OCI-LY3 (cell line): ENCODE data around the gene ZFYVE21.

ENCODE experiments used
- H2AFZ ChIP-seq: fragments of 200-600, 300-600 bp; shearing (Covaris generic); 2 replicates; pipeline ENCODE4 v1.6.0; 2014; ENCODE audit warnings: antibody characterized with exemption, low read depth, low read length
- H3K27ac ChIP-seq: fragments of 200-600, 300-600 bp; sonication (generic); 2 replicates; pipeline ENCODE4 v1.5.1; 2014; ENCODE audit warnings: mild to moderate bottlenecking, low read length, moderate library complexity, mixed read lengths
- H3K27me3 ChIP-seq: fragments of 200-600, 300-600 bp; sonication (generic); 2 replicates; pipeline ENCODE4 v1.6.1; 2014; ENCODE audit warnings: low read depth, low read length, mixed read lengths
- H3K36me3 ChIP-seq: fragments of 200-600, 300-600 bp; sonication (generic); replicated peaks from 2 replicates; pipeline ENCODE3; 2014; ENCODE audit warnings: low read depth, low read length, mixed read lengths
- H3K4me1 ChIP-seq: fragments of 300-600, 200-600 bp; sonication (generic); 2 replicates; pipeline ENCODE4 v1.6.1; 2014; ENCODE audit warnings: low read length, mixed read lengths
- H3K4me2 ChIP-seq: fragments of 200-600, 300-600 bp; sonication (generic); 2 replicates; pipeline ENCODE4 v1.6.1; 2014; ENCODE audit warnings: low read length, mixed read lengths
- H3K4me3 ChIP-seq: fragments of 300-600, 200-600 bp; sonication (generic); 2 replicates; pipeline ENCODE4 v1.5.1; 2014; ENCODE audit warnings: antibody characterized with exemption, mild to moderate bottlenecking, low read length, moderate library complexity
- H3K79me2 ChIP-seq: fragments of 300-600, 200-600 bp; shearing (Covaris generic); 2 replicates; pipeline ENCODE4 v1.6.1; 2014; ENCODE audit warnings: mild to moderate bottlenecking, low read length, mixed read lengths
- H3K9ac ChIP-seq: fragments of 300-600, 200-600 bp; shearing (Covaris generic); 2 replicates; pipeline ENCODE4 v1.6.0; 2014; ENCODE audit warnings: mild to moderate bottlenecking, low read length, moderate library complexity
- H3K9me3 ChIP-seq: fragments of 200-600, 300-600 bp; shearing (Covaris generic); 2 replicates; pipeline ENCODE4 v1.6.1; 2014; ENCODE audit warnings: low read length, mixed read lengths; ENCODE audit not compliant: insufficient read depth
- H4K20me1 ChIP-seq: fragments of 200-600, 300-600 bp; sonication (generic); 2 replicates; pipeline ENCODE4 v1.6.1; 2016; ENCODE audit warnings: low read length, mixed read lengths; ENCODE audit not compliant: insufficient read depth
- CTCF ChIP-seq: fragments of 200-600, 300-600 bp; sonication (generic); IDR thresholded peaks from 2 replicates; pipeline ENCODE4 v1.5.1; 2014; ENCODE audit warnings: antibody characterized with exemption, low read length, low read depth
- EZH2phosphoT487 ChIP-seq: fragments of 200-600 bp; shearing (Covaris generic); IDR thresholded peaks from 2 replicates; pipeline ENCODE4 v1.6.1; 2018; ENCODE audit warnings: antibody characterized with exemption, mixed run types, low read depth

The ZFYVE21 gene

DNA sequence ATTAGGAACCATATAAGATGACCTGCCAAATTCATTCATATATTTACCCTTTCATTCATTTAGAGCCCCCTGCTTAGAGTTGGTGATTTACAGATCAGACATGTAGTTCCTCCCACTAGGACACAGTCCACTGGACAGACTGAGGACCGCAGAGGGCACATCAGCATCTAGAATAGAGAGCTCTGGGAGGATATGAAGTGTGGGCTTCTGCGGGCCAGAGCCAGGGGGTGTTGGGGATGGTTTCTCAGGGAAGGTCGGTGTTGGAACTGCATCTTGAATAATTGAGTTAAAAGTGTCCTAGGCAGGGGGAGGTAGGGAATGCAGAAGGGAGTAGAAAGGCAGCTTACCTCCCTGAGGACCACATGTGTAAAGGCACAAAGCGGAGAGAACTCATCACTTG is 43.7 kb upstream of the ZFYVE21 start:
- Histone ChIP-seq H3K79me2 (no peaks in the 10 kb centered on the region), H3K9ac (no peak overlapping the region), H3K27me3 (no peaks in the 10 kb centered on the region), H3K9me3 (no peaks in the 10 kb centered on the region), H3K4me1 (no peaks in the 10 kb centered on the region), H3K4me2 (no peak overlapping the region), H3K36me3 (peaks cover 41% of the 10 kb centered on the region), H4K20me1 (no peaks in the 10 kb centered on the region), H3K4me3 (no peak overlapping the region), H2AFZ (no peak overlapping the region), H3K27ac (no peak overlapping the region)
- TF ChIP-seq EZH2phosphoT487 = no peak
- TF ChIP-seq CTCF = no peak

DNA sequence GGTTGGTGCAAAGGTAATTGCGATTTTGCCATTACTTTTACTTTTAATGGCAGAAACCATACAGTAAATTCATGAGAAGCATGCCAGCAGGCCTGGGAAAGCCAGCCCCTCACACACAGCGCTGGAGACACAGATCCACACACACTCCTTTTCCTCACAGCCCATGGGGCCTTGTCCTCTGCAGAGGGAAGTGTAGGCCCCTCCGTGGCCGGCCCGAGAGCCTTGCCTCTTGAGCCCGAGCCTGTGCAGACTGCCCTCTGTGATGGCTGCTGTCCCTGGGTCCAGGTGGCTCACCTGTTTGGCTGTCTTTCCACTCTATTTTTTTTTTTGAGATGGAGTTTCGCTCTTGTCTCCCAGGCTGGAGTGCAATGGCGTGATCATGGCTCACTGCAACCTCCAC is 39.7 kb upstream of the ZFYVE21 start:
- Histone ChIP-seq H3K27ac (no peak overlapping the region), H3K9me3 (no peaks in the 10 kb centered on the region), H3K79me2 (no peaks in the 10 kb centered on the region), H4K20me1 (no peaks in the 10 kb centered on the region), H3K4me3 (no peak overlapping the region), H3K9ac (no peak overlapping the region), H3K4me2 (no peak overlapping the region), H3K27me3 (no peaks in the 10 kb centered on the region), H3K4me1 (peaks cover 12% of the 10 kb centered on the region), H2AFZ (no peak overlapping the region), H3K36me3 (peaks cover 46% of the 10 kb centered on the region)
- no peak for TF ChIP-seq EZH2phosphoT487
- no peak for TF ChIP-seq CTCF

- Histone ChIP-seq H3K36me3 (peaks cover 43% of the 10 kb centered on the region), H3K9me3 (no peaks in the 10 kb centered on the region), H3K4me3 (no peak overlapping the region), H3K79me2 (no peaks in the 10 kb centered on the region), H3K4me1 (peaks cover 12% of the 10 kb centered on the region), H3K9ac (no peak overlapping the region), H3K4me2 (no peak overlapping the region), H4K20me1 (no peaks in the 10 kb centered on the region), H2AFZ (no peak overlapping the region), H3K27ac (no peak overlapping the region), H3K27me3 (no peaks in the 10 kb centered on the region)
- TF ChIP-seq EZH2phosphoT487 (no peak), CTCF (no peak)
Observed at GRCh38 chr14:103676881-103677675, 38.5 kb upstream of the ZFYVE21 start.

DNA sequence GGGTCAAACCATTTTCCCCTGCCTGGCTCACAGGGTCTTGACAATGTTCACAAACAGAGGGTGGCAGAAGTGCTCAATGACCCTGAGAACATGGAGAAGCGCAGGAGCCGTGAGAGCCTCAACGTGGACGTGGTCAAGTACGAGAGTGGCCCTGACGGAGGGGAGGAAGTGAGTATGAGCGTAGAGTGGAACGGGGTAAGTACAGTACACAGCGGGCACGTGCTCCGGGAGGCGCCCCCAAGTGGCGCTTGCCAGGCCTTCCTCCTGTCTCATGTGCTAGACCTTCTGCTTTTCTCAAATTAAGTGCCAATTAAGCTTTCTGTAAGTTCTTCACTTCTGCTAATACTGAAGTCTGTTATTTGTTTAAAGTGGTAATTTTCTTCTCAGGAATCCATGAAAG is 36.3 kb upstream of the ZFYVE21 start:
- Histone ChIP-seq H3K9me3 (no peaks in the 10 kb centered on the region), H3K36me3 (peaks cover 40% of the 10 kb centered on the region), H3K4me1 (peaks cover 12% of the 10 kb centered on the region), H4K20me1 (no peaks in the 10 kb centered on the region), H3K27ac (0 out of 2 replicates have a peak overlapping the region, but pooled peaks have one; percentile 9), H3K4me2 (peak overlapping the region; percentile 47), H3K4me3 (no peak overlapping the region), H3K9ac (no peak overlapping the region), H2AFZ (no peak overlapping the region), H3K27me3 (no peaks in the 10 kb centered on the region), H3K79me2 (no peaks in the 10 kb centered on the region)
- TF ChIP-seq EZH2phosphoT487 (no peak), CTCF (peak; percentile 90)
